ENCODE data around the gene CCDC167. TPM values are rescaled to one million over a fixed set of nuclear protein-coding genes. Genes with fewer than 3 reads are reported as not detected.
"Not testable (repeated sequence)": the region's sequence is repeated elsewhere in the genome, so short reads cannot be mapped to it uniquely, and the experiment has no call there.

CCDC167 gene
- total RNA-seq, 4 donors from 2014 or later, result 24.7 to 40.3 (median 26.6) TPM; not detected in 1

GRCh38 chr6:37501632-37502491 is 2.2 kb upstream of the CCDC167 start:
- no peak for DNase-seq
- Histone ChIP-seq H3K4me3 (replicated peaks in 1 of 3) (no peak overlapping the region), H3K9me3 (no peaks in the 10 kb centered on the region), H3K36me3 (no peaks in the 10 kb centered on the region), H3K4me1 (peaks cover 6% of the 10 kb centered on the region in 2 donors), H3K27me3 (no peaks in the 10 kb centered on the region), H3K27ac (no peak overlapping the region)
- intact Hi-C loops (cut with DNase I), result no loop called here
- WGBS, 2 donors, result 72 to 81% methylated on average over 10 of the region's 10 CpGs
- no peak for TF ChIP-seq POLR2A (IDR thresholded peaks at IDR 0.05)
- TF ChIP-seq CTCF (IDR thresholded peaks at IDR 0.05), result no peak

- H3K4me1 ChIP-seq; H3K36me3 ChIP-seq; H3K4me3 ChIP-seq (replicated peaks in 1 of 3); H3K27me3 ChIP-seq; H3K27ac ChIP-seq; intact Hi-C loops (cut with DNase I); H3K9me3 ChIP-seq; DNase-seq: not testable (repeated sequence)
- 92 to 96% methylated on average over 6 of the region's 6 CpGs for WGBS, 2 donors
Observed at GRCh38 chr6:37500904-37501303, 1.2 kb upstream of the CCDC167 start.

GRCh38 chr6:37500294-37500608 is 558 bp upstream of the CCDC167 start:
- peaks cover 6% of the 10 kb centered on the region in 2 donors for H3K4me1 ChIP-seq
- peak overlapping the region in 1 of 3 donors; percentile 42 for H3K4me3 ChIP-seq (replicated peaks in 1 of 3)
- H3K27ac ChIP-seq, result no peak overlapping the region
- TF ChIP-seq CTCF (IDR thresholded peaks at IDR 0.05), result no peak
- no peak for TF ChIP-seq POLR2A (IDR thresholded peaks at IDR 0.05)
- H3K36me3 ChIP-seq, result no peaks in the 10 kb centered on the region
- DNase-seq, result no peak
- no peaks in the 10 kb centered on the region for H3K9me3 ChIP-seq
- intact Hi-C loops (cut with DNase I), result no loop called here
- 71 to 72% methylated on average over 4 of the region's 4 CpGs for WGBS, 2 donors
- no peaks in the 10 kb centered on the region for H3K27me3 ChIP-seq

GRCh38 chr6:37496951-37497885 is 2.5 kb downstream of the CCDC167 start:
- intact Hi-C loops (cut with DNase I), result no loop called here
- no peaks in the 10 kb centered on the region for H3K27me3 ChIP-seq
- no peak overlapping the region for H3K4me3 ChIP-seq (replicated peaks in 1 of 3)
- no peak for TF ChIP-seq POLR2A (IDR thresholded peaks at IDR 0.05)
- DNase-seq, result no peak
- no peaks in the 10 kb centered on the region for H3K36me3 ChIP-seq
- H3K27ac ChIP-seq, result no peak overlapping the region
- 90 to 91% methylated on average over 13 of the region's 13 CpGs for WGBS, 2 donors
- no peaks in the 10 kb centered on the region for H3K9me3 ChIP-seq
- peaks cover 6% of the 10 kb centered on the region in 2 donors for H3K4me1 ChIP-seq

- intact Hi-C loops (cut with DNase I), result no loop called here
- Histone ChIP-seq H3K36me3 (no peaks in the 10 kb centered on the region), H3K27me3 (no peaks in the 10 kb centered on the region), H3K9me3 (no peaks in the 10 kb centered on the region), H3K4me1 (peaks cover 6% of the 10 kb centered on the region in 2 donors), H3K4me3 (replicated peaks in 1 of 3) (no peak overlapping the region), H3K27ac (no peak overlapping the region)
- DNase-seq, result no peak
- WGBS, 2 donors, result 88 to 92% methylated on average over 4 of the region's 4 CpGs
- no peak for TF ChIP-seq CTCF (IDR thresholded peaks at IDR 0.05)
- no peak for TF ChIP-seq POLR2A (IDR thresholded peaks at IDR 0.05)
Observed at GRCh38 chr6:37495244-37495934, 4.3 kb downstream of the CCDC167 start.
